HepG2 (cell line): ENCODE results near the gene CCDC86.

Source experiments
- ATF1 ChIP-seq: IDR thresholded peaks from 2 replicates; pipeline ENCODE4 v1.6.1; 2016; ENCODE audit warnings: mild to moderate bottlenecking, control low read depth
- CHD2 ChIP-seq: IDR thresholded peaks from 2 replicates; pipeline ENCODE4 v1.6.1; 2011; ENCODE audit warnings: low read depth, low read length, improper control_type of control experiment
- JUNB ChIP-seq: sonication (generic); formaldehyde crosslinking; IDR thresholded peaks from 2 replicates; pipeline ENCODE4 v1.8.0; 2022; ENCODE audit warnings: missing genetic modification reagents, mild to moderate bottlenecking, borderline replicate concordance
- NCOA2 ChIP-seq: sonication (generic); formaldehyde crosslinking; IDR thresholded peaks from 2 replicates; pipeline ENCODE4 v1.8.0; 2022; ENCODE audit warnings: inconsistent platforms
- PTBP1 ChIP-seq: fragments of 200-400 bp; formaldehyde crosslinking; IDR thresholded peaks from 2 replicates; pipeline ENCODE4 v1.6.1; 2018; ENCODE audit warnings: low read length, low read depth; ENCODE audit not compliant: poor library complexity, severe bottlenecking
- SP4 ChIP-seq: sonication (generic); formaldehyde crosslinking; IDR thresholded peaks from 2 replicates; pipeline ENCODE4 v1.8.1; 2023; ENCODE audit warnings: mild to moderate bottlenecking, missing genetic modification reagents
- ZNF225 ChIP-seq: sonication (generic); formaldehyde crosslinking; IDR thresholded peaks from 2 replicates; pipeline ENCODE4 v1.4.0; 2020; ENCODE audit warnings: mild to moderate bottlenecking, missing genetic modification reagents
- ZNF34 ChIP-seq: sonication (generic); formaldehyde crosslinking; IDR thresholded peaks from 2 replicates; pipeline ENCODE4 v1.4.0; 2020; ENCODE audit warnings: mild to moderate bottlenecking, missing genetic modification reagents, borderline replicate concordance
- ZNF781 ChIP-seq: sonication (generic); formaldehyde crosslinking; IDR thresholded peaks from 2 replicates; pipeline ENCODE4 v1.5.1; 2020; ENCODE audit warnings: borderline replicate concordance, mild to moderate bottlenecking, missing genetic modification reagents; ENCODE audit errors: not compliant biosample characterization
- TF ChIP-seq, protein P1 (sequence below): sonication (generic); formaldehyde crosslinking; IDR thresholded peaks from 2 replicates; pipeline ENCODE4 v1.5.0; 2020; ENCODE audit warnings: missing genetic modification reagents, mild to moderate bottlenecking, borderline replicate concordance
- TF ChIP-seq, protein P2 (sequence below): IDR thresholded peaks from 2 replicates; pipeline ENCODE4 v1.6.1; 2012; ENCODE audit warnings: inconsistent platforms
- TF ChIP-seq, protein P3 (sequence below): fragments of 450-650 bp; IDR thresholded peaks from 2 replicates; pipeline ENCODE4 v1.6.1; 2016
- TF ChIP-seq, protein P4 (sequence below): IDR thresholded peaks from 2 replicates; pipeline ENCODE4 v1.6.1; 2012; ENCODE audit warnings: low read length, improper control_type of control experiment

DNA sequence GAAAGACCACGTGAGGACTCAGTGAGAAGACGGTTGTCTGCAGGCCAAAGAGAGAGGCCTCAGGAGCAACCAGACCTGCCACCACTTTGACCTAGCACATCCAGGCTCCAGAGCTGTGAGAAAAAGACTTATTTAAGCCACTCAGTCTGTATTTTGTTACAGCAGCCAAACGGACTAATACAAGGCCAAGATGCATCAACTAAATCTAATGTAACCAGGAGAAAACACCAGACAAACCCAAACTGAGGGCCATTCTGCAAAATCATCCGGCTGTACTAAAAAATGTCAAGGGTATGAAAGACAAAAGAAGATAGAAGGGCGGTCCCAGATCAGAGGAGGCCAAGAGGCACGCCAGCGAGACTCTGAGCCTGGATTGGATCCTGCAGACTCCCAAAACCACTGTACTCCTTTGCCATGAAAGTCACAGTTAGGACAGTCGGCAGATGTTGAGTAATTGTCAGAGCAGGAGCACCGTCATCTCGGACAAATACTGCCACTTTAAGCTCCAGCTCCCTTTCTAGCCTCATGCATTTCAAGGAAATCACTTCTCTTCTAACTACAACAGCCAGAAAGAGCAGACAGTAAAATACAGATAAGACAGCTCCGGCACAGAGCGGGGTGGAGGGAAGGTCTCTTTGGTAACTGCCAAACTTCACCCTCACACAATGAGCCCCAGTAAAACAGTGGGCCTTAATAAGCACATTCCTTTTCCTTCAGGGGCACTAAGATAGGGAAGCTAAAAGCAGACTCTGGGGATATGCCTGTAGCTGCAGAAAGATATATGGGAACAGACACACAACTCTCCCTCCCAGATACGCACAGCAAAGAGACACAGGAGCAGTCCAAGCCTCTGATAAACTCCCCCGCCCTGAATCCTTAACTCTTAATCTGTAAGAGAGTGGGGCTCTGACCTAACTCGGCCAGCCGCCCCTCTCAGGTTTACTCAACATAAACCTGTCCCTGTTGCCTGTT, 21.9 kb downstream of the CCDC86 start:
- TF ChIP-seq CHD2 = no peak
- TF ChIP-seq SP4 = no peak
- TF ChIP-seq, protein P1, sequence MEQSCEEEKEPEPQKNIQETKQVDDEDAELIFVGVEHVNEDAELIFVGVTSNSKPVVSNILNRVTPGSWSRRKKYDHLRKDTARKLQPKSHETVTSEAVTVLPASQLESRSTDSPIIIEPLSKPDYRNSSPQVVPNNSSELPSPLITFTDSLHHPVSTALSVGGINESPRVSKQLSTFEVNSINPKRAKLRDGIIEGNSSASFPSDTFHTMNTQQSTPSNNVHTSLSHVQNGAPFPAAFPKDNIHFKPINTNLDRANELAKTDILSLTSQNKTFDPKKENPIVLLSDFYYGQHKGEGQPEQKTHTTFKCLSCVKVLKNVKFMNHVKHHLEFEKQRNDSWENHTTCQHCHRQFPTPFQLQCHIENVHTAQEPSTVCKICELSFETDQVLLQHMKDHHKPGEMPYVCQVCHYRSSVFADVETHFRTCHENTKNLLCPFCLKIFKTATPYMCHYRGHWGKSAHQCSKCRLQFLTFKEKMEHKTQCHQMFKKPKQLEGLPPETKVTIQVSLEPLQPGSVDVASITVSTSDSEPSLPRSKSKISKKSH (CRISPR knock-in tag) = no peak
- TF ChIP-seq NCOA2 = no peak
- TF ChIP-seq PTBP1 = no peak
- TF ChIP-seq, protein P2, sequence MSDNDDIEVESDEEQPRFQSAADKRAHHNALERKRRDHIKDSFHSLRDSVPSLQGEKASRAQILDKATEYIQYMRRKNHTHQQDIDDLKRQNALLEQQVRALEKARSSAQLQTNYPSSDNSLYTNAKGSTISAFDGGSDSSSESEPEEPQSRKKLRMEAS = no peak
- TF ChIP-seq ATF1 = no peak
- TF ChIP-seq ZNF781 (CRISPR knock-in tag) = no peak
- no peak for TF ChIP-seq JUNB (CRISPR knock-in tag)
- TF ChIP-seq, protein P3, sequence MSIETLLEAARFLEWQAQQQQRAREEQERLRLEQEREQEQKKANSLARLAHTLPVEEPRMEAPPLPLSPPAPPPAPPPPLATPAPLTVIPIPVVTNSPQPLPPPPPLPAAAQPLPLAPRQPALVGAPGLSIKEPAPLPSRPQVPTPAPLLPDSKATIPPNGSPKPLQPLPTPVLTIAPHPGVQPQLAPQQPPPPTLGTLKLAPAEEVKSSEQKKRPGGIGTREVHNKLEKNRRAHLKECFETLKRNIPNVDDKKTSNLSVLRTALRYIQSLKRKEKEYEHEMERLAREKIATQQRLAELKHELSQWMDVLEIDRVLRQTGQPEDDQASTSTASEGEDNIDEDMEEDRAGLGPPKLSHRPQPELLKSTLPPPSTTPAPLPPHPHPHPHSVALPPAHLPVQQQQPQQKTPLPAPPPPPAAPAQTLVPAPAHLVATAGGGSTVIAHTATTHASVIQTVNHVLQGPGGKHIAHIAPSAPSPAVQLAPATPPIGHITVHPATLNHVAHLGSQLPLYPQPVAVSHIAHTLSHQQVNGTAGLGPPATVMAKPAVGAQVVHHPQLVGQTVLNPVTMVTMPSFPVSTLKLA = no peak
- no peak for TF ChIP-seq ZNF225 (CRISPR knock-in tag)
- TF ChIP-seq, protein P4, sequence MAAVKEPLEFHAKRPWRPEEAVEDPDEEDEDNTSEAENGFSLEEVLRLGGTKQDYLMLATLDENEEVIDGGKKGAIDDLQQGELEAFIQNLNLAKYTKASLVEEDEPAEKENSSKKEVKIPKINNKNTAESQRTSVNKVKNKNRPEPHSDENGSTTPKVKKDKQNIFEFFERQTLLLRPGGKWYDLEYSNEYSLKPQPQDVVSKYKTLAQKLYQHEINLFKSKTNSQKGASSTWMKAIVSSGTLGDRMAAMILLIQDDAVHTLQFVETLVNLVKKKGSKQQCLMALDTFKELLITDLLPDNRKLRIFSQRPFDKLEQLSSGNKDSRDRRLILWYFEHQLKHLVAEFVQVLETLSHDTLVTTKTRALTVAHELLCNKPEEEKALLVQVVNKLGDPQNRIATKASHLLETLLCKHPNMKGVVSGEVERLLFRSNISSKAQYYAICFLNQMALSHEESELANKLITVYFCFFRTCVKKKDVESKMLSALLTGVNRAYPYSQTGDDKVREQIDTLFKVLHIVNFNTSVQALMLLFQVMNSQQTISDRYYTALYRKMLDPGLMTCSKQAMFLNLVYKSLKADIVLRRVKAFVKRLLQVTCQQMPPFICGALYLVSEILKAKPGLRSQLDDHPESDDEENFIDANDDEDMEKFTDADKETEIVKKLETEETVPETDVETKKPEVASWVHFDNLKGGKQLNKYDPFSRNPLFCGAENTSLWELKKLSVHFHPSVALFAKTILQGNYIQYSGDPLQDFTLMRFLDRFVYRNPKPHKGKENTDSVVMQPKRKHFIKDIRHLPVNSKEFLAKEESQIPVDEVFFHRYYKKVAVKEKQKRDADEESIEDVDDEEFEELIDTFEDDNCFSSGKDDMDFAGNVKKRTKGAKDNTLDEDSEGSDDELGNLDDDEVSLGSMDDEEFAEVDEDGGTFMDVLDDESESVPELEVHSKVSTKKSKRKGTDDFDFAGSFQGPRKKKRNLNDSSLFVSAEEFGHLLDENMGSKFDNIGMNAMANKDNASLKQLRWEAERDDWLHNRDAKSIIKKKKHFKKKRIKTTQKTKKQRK = no peak
- TF ChIP-seq ZNF34 = no peak
